ENCODE data around the gene RCOR3.
"Not testable (repeated sequence)": the region's sequence is repeated elsewhere in the genome, so short reads cannot be mapped to it uniquely, and the experiment has no call there.

The RCOR3 gene

DNA sequence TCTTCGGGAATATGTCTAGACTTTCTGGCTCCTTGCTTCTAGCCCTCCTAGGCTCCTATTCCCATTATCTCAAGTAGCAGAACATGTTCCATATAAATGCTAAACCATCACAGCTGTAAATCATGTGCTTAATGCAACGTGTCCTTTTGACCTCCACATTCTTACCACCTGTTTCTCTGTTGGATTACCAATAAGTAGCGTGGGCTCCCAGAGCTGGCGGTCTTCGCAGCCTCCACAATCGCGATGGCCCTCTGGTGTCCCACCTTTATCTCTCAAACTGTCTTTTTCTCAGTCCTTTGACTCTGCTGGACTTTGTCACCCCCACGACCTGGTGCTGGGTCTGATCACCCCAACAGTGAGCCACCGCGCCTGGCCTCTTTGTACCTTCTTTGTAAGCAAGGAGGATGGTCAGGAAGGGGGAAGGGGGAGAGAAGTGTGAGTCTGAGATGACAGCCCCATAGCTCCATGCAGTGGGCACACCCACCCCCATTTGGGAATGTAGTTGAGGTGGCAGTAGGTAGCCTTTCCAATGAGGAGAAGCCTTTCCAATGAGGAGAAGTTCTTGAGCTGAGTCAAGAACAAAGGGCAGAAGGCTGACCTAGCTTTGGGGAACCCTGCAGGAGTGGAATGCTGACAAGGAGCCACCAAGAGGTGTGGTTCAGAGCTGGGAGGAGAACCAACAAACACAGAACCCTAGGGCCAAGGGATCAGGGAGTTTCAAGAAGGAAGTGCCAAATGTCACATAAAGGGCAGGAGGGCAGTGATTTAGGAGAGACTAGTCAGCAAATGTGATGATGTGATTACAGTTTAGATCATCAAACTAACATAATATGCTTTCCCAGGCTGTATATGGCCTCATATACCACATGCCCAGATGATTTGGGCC, 81.7 kb downstream of the RCOR3 start:
- no peak for DNase-seq (ENCODE audit: low read depth)

DNA sequence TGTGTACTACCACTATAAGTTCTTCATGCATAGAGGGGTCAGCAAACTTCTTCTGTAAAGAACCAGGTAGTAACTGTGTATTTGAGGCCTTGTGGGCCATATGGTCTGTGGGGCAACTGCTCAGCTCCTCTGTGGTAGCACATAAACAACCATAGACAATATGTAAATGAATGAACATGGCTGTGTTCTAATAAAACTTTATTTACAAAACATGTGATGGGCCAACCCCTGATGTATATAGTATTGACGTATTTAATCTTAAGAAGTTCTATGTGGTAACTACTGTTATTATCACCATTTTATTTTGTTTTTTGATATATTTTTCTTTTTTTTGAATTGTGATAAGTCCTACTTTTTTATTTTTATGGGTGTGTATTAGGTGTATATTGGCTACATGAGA, 82.8 kb downstream of the RCOR3 start:
- no peak for DNase-seq (ENCODE audit: low read depth)

DNA sequence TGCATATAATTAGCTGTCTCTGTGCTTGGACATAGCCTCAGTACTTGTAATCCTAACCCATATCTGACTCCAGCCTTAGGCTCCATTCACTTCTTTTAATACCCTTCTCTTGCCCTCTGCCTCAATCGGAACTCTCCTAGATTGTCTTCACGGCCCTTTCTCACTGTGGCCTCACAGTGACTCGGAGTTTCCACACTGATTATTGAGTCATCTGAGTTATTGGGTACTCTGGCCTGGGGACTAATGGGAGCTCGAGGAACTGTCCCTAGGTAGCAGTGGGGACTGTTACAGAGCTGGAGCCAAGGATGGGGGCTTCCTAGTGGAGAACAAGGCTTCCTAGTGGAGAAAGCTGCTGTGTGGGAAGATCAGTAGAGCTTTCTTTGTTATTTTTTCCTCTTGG, 84.4 kb downstream of the RCOR3 start:
- DNase-seq (ENCODE audit: low read depth): no peak

DNA sequence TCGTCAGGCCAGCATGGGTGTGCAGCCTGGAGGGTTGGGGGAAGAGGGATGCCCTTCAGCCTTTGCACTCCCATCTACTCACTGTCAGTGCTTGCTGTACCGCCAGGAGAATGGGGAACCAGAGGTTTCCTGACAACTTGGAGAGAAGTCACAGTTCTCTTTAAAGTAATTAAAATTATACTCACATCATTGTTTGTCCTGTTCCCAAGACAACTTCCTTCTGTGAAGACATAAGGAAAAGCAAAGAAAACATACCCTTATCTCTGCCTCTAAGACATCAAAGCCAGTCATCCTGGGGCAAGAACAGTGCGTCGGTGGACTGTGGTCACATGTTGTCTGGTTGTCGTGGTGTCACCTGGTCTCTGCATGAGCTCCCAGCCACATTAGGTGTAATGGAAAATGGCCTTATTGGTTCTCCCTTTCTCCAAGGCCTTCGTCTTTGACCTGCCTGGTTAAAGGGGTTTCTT, 85.0 kb downstream of the RCOR3 start:
- no peak for DNase-seq (ENCODE audit: low read depth)

DNA sequence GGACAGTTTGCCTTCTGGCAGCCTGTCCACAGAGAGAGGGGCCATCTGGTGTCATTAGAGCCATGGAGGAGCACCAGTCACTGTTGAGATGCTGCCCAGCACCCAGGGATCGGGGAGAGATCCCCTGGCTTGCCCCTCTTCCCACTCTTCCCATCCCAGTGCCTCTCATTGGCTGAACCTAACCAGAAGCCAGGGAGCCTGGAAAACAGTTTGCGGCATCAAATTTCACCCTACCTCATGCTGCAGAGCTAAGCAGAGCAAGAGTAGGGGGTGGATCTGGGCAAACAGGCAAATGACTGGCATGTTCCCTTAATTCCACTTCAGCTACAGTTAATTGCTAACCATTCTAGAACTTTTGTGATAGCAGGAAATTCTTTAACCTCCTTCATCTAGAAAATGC, 86.6 kb downstream of the RCOR3 start:
- no peak for DNase-seq (ENCODE audit: low read depth)

DNA sequence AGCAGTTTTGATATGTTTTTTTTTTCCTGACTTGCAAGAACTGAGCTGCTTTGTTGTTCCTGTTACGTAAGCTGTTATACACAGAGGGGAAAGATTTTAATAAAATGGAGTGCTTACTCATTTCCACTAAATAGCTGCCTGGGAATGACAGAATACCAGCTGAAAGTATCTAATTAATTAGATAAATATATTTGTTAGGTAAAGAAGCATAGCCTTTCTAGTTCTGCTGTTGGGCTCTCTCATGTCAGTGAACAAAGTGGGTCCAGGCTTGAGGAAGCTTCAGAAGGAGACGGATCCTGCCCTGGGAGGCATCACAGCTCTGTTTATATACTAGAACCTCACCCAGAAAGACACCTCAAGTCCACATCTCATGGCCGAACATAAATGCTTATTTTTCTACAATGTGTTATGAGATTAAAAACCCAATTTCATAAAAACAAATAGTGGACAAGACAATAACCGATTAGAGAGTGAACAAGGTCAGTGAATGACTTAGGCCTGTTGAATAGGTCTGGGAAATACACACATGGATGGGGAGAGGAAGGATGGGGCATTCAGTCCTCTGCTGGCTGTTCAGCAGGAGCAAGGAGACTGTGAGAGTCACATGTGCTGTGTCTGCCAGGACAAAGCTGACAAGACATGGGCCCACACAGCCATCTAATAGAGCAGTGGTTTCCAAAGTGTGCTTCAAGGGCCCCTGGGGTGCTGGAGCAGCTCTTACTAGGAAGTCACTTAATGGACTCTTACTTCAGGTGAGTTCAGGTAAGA, 88.1 kb downstream of the RCOR3 start:
- no peak for DNase-seq (ENCODE audit: low read depth)

DNA sequence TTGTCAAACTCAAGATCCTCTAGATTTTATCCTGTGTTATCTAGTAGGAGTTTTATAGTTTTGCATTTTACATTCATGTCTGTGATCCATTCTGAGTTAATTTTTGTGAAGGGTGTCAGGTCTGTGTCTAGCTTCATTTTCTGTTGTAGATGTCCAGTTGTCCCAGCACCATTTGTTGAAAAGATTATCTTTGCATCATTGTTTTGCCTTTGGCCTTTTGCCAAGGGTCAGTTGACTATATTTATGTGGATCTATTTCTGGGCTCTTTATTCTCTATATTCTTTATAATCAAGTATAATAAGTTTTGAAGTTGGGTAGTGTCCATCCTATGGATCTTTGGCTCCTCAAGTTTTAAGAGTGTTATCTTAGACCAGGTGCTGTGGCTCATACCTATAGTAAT, 89.4 kb downstream of the RCOR3 start:
- DNase-seq (ENCODE audit: low read depth): no peak

DNA sequence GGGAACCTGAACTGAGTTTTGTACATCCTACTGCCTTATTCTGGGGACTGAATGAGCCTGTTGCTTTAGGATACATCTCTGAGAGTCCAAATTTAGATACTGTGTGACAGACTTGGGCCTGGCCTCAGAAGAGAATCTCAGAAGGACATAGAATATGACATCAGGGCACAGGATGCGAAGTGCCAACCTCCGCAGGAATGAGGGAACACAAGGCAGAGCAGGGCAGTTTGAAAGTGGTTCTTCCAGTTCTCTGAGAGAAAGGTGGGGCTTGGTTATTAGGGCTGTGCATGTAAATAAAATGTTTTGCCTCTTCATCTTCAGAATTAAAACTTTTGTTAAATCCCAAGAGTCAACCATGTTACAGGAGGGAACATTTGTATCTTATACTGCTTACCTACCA, 90.6 kb downstream of the RCOR3 start:
- DNase-seq (ENCODE audit: low read depth): no peak

DNA sequence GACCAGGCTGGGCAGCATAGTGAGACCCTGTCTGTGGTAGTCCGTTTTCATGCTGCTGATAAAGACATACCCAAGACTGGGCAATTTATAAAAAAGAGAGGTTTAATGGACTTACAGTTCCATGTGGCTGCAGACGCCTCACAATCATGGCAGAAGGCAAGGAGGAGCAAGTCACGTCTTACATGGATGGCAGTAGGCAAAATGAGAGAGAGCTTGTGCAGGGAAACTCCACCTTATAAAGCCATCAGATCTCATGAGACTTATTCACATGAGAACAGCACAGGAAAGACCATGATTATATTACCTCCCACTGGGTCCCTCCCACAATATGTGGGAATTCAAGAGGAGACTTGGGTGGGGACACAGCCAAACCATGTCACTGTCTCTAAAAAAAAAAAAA, 92.9 kb downstream of the RCOR3 start:
- not testable (repeated sequence) for DNase-seq (ENCODE audit: low read depth)

DNA sequence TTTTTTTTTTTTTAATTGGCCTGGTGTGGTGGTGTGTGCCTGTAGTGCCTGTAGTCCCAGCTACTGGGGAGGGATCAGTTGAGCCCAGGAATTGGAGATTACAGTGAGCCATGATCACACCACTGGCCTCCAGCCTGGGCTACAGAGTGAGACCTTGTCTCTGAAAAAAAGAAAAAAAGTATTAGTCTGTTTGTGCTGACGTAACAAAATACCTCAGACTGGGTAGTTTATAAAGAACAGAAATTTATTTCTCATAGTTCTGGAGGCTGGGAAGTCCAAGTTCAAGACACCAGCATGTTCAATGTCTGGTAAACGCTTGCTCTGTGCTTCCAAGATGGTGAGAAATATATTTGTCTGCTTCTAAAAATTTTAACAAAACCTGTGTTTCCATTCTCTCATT, 93.3 kb downstream of the RCOR3 start:
- no peak for DNase-seq (ENCODE audit: low read depth)

DNA sequence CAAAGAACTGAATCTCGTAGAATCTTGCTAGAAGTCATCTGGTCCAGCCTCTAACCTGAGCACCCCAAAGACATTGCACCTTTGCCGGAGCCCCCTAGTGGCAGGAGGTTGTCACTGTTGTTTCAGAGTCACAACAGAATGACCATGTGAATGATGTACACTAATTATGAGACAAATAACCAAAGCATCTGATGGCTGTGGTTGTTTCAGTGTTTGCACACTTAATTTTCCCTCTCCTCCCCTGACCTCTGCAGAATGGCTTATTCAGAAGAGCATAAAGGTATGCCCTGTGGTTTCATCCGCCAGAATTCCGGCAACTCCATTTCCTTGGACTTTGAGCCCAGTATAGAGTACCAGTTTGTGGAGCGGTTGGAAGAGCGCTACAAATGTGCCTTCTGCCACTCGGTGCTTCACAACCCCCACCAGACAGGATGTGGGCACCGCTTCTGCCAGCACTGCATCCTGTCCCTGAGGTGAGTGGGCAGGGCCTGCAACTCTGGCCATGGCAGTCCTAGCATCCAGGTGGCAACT, 93.9 kb downstream of the RCOR3 start:
- DNase-seq (ENCODE audit: low read depth): peak; percentile 39

DNA sequence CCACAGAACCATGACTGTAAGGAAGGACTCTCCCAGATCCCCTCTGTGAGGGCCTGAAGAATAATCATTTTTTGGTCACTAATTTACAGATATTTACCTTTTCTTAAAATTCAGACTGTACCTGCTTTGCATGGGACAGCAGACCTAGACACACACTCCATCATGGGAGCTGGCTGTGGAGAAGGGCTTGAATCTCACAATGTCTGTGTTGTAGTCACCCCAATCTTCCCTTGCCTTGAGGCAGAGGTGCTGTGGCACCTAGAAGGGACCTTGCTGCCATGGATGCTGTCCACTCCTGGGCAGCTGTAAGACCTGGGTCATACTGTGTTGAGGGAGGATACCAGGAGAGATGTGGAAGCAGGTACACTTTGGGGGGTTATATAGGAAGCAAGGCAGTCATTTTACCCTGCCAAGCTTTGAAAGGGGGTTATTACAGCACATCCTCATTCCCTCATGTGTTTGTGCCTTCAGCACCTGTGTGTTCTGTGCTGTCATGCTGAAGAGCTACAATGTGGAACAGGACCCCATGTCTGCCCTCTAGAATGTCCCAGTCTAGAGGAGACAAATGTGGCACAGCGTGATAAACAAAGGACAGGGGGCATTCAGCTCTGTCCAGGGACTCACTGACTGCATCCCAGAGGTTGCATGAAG, 94.5 kb downstream of the RCOR3 start:
- DNase-seq (ENCODE audit: low read depth): no peak

DNA sequence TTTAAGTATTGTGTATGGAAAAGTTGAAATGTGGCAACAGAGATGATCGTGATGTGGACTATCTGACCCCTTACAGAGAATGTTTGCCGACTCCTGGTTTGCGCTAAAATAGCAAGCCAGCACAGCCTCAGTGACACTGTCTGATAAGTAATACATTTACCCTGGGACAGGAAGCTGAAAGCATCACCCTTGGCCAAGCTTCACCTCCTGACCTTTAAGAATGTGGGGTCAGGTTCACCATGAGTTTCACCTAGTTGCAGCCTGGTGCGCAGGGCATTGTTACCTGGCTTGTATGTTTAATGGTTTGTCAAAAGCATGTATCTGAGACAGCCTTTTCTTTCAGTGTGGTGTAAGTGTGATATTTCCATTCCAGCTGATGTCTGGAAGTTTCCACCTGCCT, 96.7 kb downstream of the RCOR3 start:
- no peak for DNase-seq (ENCODE audit: low read depth)

DNA sequence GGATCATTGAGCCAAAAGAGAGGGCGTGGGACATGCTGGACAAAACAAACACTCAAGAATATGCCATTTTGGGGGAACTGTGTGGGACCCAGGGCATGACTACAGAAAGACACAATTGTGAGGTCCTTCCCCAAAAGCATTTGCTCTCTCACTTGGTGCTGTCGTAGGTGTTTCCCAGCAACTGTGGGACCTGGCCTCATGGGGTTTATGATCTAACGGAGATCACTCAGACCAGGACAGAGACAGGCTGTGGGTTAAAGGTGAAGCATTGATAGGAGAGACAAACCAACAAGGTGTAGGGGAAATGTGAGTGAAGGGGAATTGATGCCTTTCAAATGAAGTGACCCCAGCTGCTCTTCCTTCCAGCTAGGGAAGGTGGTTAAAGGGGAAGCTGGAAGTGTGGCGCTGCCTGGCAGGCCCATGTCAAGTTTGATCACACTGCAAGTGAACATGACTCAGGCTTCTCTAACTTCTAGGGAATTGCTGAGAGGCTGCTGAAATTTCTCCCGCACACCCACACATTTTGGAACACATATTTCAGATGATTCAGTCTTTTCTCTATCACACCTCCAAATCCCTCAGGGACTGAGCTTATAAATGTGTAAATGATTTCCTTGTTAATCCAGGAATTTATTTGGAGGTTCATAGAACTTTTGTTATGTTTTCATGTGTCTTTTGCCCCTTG, 97.7 kb downstream of the RCOR3 start:
- no peak for DNase-seq (ENCODE audit: low read depth)

DNA sequence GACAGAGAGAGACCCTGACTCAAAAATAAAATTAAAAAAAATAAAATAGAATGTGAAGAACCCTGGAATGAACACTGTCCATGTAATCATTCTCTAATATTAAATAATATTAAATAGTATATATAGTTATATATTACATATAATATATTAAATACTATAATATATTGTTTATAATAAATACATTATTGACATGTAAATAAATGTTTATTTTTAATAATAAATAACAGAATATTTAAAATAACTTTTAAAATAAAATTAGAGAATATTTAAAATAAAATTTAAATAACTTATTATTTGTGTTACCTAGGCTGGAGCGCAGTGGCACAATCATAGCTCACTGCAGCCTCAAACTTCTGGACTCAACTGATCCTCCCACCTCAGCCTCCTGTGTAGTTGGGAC, 99.5 kb downstream of the RCOR3 start:
- no peak for DNase-seq (ENCODE audit: low read depth)

DNA sequence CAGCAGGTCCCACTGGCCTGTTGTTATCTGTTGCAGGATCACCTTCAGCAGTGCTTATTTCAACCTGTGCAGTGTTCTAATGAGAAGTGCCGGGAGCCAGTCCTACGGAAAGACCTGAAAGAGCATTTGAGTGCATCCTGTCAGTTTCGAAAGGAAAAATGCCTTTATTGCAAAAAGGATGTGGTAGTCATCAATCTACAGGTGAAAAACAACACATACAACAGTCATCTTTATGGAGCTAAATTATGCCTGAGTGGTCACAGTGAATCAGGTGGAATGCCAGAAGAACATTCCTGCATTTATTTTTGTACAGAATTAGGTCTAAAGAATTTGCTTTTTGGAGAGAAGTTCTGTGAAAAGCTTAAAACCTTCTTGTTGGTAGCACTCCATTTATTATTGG, 100.7 kb downstream of the RCOR3 start:
- DNase-seq (ENCODE audit: low read depth): no peak

DNA sequence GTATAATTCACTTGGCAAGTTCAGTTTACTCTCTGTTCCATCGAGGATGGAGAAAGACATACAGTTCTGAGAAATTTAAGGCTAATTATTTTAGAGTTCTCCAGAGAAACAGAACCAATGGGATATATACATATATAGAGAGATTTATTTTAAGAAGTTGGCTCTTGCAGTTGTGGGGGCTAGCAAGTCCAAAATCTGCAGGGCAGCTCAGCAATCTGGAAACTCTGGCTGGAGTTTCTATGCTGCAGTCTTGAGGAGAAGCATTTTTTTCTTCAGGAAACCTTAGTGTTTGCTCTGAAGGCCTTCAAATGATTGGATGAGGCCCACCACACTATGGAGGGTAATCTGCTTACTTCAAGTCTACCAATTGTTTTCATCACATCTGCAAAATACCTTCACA, 102.0 kb downstream of the RCOR3 start:
- DNase-seq (ENCODE audit: low read depth): no peak
